ENCODE results near the gene SEC62.

DNA sequence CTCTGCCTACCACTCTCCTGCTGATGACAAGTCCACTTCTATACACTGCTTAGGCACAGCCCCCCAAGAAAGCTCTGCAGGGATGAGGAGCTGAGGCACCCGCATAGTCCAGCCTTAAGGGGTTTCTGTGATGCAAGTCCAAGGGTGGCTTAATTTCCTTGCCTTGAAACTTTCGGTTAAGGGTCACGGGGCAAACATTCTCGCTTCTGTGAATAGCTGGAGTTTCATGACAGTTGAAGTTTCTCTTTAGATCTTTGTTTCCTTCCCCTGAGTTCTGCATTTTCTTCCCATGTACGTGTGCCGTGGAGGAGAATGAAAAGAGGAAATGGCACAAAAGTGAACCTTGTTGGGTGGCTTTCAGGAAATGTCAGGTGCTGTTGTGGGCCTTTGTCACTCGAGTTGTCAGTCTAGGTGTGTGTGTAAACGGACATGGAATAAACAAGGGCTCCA is 78.2 kb downstream of the SEC62 start:
- TF ChIP-seq DPF2 (IDR thresholded peaks at IDR 0.05) (no peak), SIN3A (IDR thresholded peaks at IDR 0.05; ENCODE audit: borderline replicate concordance in 2 of 2, control insufficient read depth in 1 of 2, low read depth in 2 of 2, low read length in 2 of 2) (no peak), NR2C1 (IDR thresholded peaks at IDR 0.05) (no peak), NR2C1 (tag; IDR thresholded peaks at IDR 0.05) (no peak), POLR2AphosphoS5 (IDR thresholded peaks at IDR 0.05; ENCODE audit: control insufficient read depth, insufficient read depth, low read depth, low read length) (no peak), HNRNPUL1 (IDR thresholded peaks at IDR 0.05; ENCODE audit: low read length) (no peak), RNF2 (IDR thresholded peaks at IDR 0.05) (no peak), POLR2A (conservative IDR thresholded peaks at IDR 0.05) (no peak)
- TF ChIP-seq, protein P1, sequence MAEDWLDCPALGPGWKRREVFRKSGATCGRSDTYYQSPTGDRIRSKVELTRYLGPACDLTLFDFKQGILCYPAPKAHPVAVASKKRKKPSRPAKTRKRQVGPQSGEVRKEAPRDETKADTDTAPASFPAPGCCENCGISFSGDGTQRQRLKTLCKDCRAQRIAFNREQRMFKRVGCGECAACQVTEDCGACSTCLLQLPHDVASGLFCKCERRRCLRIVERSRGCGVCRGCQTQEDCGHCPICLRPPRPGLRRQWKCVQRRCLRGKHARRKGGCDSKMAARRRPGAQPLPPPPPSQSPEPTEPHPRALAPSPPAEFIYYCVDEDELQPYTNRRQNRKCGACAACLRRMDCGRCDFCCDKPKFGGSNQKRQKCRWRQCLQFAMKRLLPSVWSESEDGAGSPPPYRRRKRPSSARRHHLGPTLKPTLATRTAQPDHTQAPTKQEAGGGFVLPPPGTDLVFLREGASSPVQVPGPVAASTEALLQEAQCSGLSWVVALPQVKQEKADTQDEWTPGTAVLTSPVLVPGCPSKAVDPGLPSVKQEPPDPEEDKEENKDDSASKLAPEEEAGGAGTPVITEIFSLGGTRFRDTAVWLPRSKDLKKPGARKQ (CRISPR knock-in tag; IDR thresholded peaks at IDR 0.05), result no peak
- TF ChIP-seq, protein P2, sequence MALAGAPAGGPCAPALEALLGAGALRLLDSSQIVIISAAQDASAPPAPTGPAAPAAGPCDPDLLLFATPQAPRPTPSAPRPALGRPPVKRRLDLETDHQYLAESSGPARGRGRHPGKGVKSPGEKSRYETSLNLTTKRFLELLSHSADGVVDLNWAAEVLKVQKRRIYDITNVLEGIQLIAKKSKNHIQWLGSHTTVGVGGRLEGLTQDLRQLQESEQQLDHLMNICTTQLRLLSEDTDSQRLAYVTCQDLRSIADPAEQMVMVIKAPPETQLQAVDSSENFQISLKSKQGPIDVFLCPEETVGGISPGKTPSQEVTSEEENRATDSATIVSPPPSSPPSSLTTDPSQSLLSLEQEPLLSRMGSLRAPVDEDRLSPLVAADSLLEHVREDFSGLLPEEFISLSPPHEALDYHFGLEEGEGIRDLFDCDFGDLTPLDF (CRISPR knock-in tag; IDR thresholded peaks at IDR 0.05), result no peak
- TF ChIP-seq, protein P3, sequence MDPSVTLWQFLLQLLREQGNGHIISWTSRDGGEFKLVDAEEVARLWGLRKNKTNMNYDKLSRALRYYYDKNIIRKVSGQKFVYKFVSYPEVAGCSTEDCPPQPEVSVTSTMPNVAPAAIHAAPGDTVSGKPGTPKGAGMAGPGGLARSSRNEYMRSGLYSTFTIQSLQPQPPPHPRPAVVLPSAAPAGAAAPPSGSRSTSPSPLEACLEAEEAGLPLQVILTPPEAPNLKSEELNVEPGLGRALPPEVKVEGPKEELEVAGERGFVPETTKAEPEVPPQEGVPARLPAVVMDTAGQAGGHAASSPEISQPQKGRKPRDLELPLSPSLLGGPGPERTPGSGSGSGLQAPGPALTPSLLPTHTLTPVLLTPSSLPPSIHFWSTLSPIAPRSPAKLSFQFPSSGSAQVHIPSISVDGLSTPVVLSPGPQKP (CRISPR knock-in tag; IDR thresholded peaks at IDR 0.05), result no peak
